CD4-positive, alpha-beta T cell treated with Interferon alpha-2 for 1 hour (primary cell): ENCODE results near the gene CD109.
"Not testable (repeated sequence)": the region's sequence is repeated elsewhere in the genome, so short reads cannot be mapped to it uniquely, and the experiment has no call there.

Experiments used
- DNase-seq, 2 donors: peaks; one replicate each; pipeline ENCODE4 v3.0.0-alpha.2; 2020 to 2022

CD109 gene

GRCh38 chr6:73797861-73798260, 101.9 kb downstream of the CD109 start:
- no peak for DNase-seq

GRCh38 chr6:73798592-73798991, 102.6 kb downstream of the CD109 start:
- no peak for DNase-seq

- no peak for DNase-seq
Measured at GRCh38 chr6:73800997-73801396, 105.0 kb downstream of the CD109 start.

- no peak for DNase-seq
Measured at GRCh38 chr6:73801652-73802268, 105.8 kb downstream of the CD109 start.

GRCh38 chr6:73802366-73802765, 106.4 kb downstream of the CD109 start:
- DNase-seq, result no peak

- no peak for DNase-seq
Measured at GRCh38 chr6:73803562-73804241, 107.7 kb downstream of the CD109 start.

- DNase-seq, result not testable (repeated sequence)
Measured at GRCh38 chr6:73805221-73805620, 109.2 kb downstream of the CD109 start.

GRCh38 chr6:73805982-73806381, 110.0 kb downstream of the CD109 start:
- DNase-seq, result not testable (repeated sequence)

- no peak for DNase-seq
Measured at GRCh38 chr6:73811706-73812105, 115.7 kb downstream of the CD109 start.

GRCh38 chr6:73817253-73817652, 121.2 kb downstream of the CD109 start:
- DNase-seq, result no peak

- DNase-seq, result no peak
Measured at GRCh38 chr6:73823046-73823735, 127.2 kb downstream of the CD109 start.

GRCh38 chr6:73823832-73824231, 127.8 kb downstream of the CD109 start:
- DNase-seq, result no peak

GRCh38 chr6:73826571-73826970, 130.6 kb downstream of the CD109 start:
- DNase-seq, result no peak

GRCh38 chr6:73830119-73830518, 134.1 kb downstream of the CD109 start:
- DNase-seq, result no peak

GRCh38 chr6:73832313-73832712, 136.3 kb downstream of the CD109 start:
- DNase-seq, result no peak

GRCh38 chr6:73844696-73845095, 148.7 kb downstream of the CD109 start:
- DNase-seq, result not testable (repeated sequence)

- not testable (repeated sequence) for DNase-seq
Measured at GRCh38 chr6:73851048-73851447, 155.0 kb downstream of the CD109 start.

- DNase-seq, result peak in 1 of 2 donors; percentile 68
Measured at GRCh38 chr6:73854998-73855718, 159.2 kb downstream of the CD109 start.

GRCh38 chr6:73857341-73857890, 161.4 kb downstream of the CD109 start:
- no peak for DNase-seq

GRCh38 chr6:73858376-73858775, 162.4 kb downstream of the CD109 start:
- DNase-seq, result no peak

GRCh38 chr6:73860303-73860702, 164.3 kb downstream of the CD109 start:
- no peak for DNase-seq

- no peak for DNase-seq
Measured at GRCh38 chr6:73866305-73866704, 170.3 kb downstream of the CD109 start.

- no peak for DNase-seq
Measured at GRCh38 chr6:73867411-73867810, 171.4 kb downstream of the CD109 start.
